ENCODE measurements around the gene NEURL4. TPM values are rescaled to one million over a fixed set of nuclear protein-coding genes. Genes with fewer than 3 reads are reported as not detected.
"Not testable (repeated sequence)": the region's sequence is repeated elsewhere in the genome, so short reads cannot be mapped to it uniquely, and the experiment has no call there.

NEURL4 gene
- total and polyA plus RNA-seq, 2 experiments from 2014 or later, result 6.3 to 42.3 TPM

DNA sequence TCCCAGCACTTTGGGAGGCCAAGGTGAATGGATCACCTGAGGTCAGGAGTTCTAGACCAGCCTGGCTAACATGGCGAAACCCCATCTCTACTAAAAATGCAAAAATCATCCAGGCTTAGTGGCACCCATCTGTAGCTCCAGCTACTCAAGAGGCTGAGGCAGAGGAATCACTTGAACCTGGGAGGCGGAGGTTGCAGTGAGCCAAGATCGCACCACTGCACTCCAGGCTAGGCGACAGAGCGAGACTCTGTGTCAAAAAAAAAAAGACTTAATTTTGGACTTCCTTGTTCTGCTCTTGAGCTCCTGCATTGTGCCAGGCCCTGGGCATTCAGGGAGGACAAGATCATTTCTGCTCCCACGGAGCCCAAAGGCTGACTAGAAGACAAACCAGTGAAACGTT lies 8.5 kb upstream of the NEURL4 start:
- not testable (repeated sequence) for H3K27me3 ChIP-seq (ENCODE audit: insufficient read depth); H3K36me3 Mint-ChIP-seq (ENCODE audit: low read depth); H4K20me1 ChIP-seq (replicated peaks; ENCODE audit: insufficient read depth); H3K9me3 Mint-ChIP-seq; DNase-seq (ENCODE audit: low spot score); H3K36me3 ChIP-seq (ENCODE audit: insufficient read depth); H3K79me2 ChIP-seq (replicated peaks; ENCODE audit: insufficient read depth); ATAC-seq; H3K9me2 ChIP-seq (ENCODE audit: insufficient read depth); H3K27me3 Mint-ChIP-seq (ENCODE audit: insufficient read depth, low read depth, poor library complexity); H2AFZ ChIP-seq
- Histone ChIP-seq H3K4me3 (peak overlapping the region; percentile 53; the same call in 1 of the 2 replicates), H3F3A (replicated peaks; ENCODE audit: low read depth) (peaks cover 21% of the 10 kb centered on the region), H3K4me2 (peak overlapping the region; percentile 78), H3K27ac (ENCODE audit: low read depth) (peak overlapping the region; percentile 95), H3K4me1 (ENCODE audit: insufficient read depth) (peaks cover 18% of the 10 kb centered on the region)
- H3K27ac Mint-ChIP-seq, result peak overlapping the region; percentile 73; the same call in 1 of the 2 replicates
- peaks cover 24% of the 10 kb centered on the region for H3K4me1 Mint-ChIP-seq
- H3K4me3 Mint-ChIP-seq, result peak overlapping the region; percentile 66; the same call in 2 of the 3 replicates

DNA sequence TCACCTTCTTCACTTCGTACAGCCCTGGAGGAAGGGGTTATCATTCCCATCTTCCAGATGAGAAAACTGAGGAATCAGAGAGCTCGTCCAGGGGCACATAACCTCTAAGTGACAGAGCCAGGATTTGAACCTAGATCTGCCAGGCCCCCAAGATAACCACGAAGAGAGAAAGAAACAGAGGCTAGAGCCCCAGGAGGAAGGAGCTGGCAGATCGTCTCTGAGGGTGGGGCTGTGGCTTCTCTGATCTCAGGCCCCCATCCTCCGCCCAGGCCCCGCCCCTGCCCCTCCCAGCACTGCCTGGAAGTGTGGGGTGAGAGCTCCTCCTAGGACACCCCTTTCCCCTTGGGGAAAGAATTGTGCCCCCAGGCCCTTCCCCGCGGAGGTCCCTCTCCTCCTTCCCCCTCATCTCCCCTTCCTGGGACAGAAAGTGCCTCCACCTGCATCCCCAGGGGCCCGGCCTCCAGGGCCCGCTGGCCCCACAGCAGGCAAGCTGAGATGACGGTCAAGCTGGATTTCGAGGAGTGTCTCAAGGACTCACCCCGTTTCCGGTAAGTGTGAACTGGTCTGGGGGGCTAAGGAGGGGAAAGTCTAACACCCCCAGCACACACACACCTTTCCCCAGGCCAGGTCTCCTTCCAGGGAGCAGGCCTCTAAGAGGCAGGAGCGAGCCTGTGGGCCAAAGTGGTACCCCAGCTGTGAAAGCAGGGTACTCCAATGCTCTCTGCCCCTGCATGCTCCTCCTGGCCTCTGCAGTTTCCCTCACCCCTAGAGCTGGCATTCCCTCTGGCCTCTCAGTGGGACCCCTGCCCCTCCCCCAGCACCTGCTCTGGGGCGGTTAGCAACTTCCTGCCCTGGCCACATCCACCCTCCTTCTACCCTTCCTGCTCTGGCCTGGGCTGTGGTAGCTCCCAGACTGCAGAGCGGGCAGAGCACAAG lies 7.4 kb upstream of the NEURL4 start, which contains the start of gene ACAP1:
Gene ACAP1, plus strand, starts transcription at position 290 of the 936 bp plus-strand sequence. Its CDS starts 206 bp downstream, at position 496.
- Histone ChIP-seq H3K79me2 (replicated peaks; ENCODE audit: insufficient read depth) (no peaks in the 10 kb centered on the region), H3K36me3 (ENCODE audit: insufficient read depth) (no peaks in the 10 kb centered on the region; the same call in 1 of the 2 replicates), H3K27me3 (ENCODE audit: insufficient read depth) (no peaks in the 10 kb centered on the region), H3K27ac (ENCODE audit: low read depth) (peak within 1 kb of the TSS; percentile 95), H3K4me3 (peak within 1 kb of the TSS; percentile 53), H3K9me2 (ENCODE audit: insufficient read depth) (no peaks in the 10 kb centered on the region), H3K4me2 (peak within 1 kb of the TSS; percentile 78), H3F3A (replicated peaks; ENCODE audit: low read depth) (peaks cover 26% of the 10 kb centered on the region), H4K20me1 (replicated peaks; ENCODE audit: insufficient read depth) (no peaks in the 10 kb centered on the region), H2AFZ (peak within 1 kb of the TSS; percentile 69), H3K4me1 (ENCODE audit: insufficient read depth) (peaks cover 18% of the 10 kb centered on the region)
- peaks cover 7% of the 10 kb centered on the region for H3K27me3 Mint-ChIP-seq (ENCODE audit: insufficient read depth, low read depth, poor library complexity)
- peaks cover 29% of the 10 kb centered on the region for H3K4me1 Mint-ChIP-seq
- H3K9me3 Mint-ChIP-seq, result no peaks in the 10 kb centered on the region
- ATAC-seq (peak; percentile 94), DNase-seq (ENCODE audit: low spot score) (peak; percentile 90)
- peaks cover 6% of the 10 kb centered on the region for H3K36me3 Mint-ChIP-seq (ENCODE audit: low read depth)
- peak within 1 kb of the TSS; percentile 87 for H3K27ac Mint-ChIP-seq
- H3K4me3 Mint-ChIP-seq, result peak within 1 kb of the TSS; percentile 66
- TF ChIP-seq JUNB (IDR thresholded peaks at IDR 0.05; ENCODE audit: unreplicated experiment) (no peak), EZH2 (IDR thresholded peaks at IDR 0.05; ENCODE audit: low read depth, unreplicated experiment) (no peak), POLR2AphosphoS5 (IDR thresholded peaks at IDR 0.05; ENCODE audit: low read depth) (peak; percentile 43; the same call in 1 of the 2 replicates), ZNF331 (CRISPR knock-in tag; IDR thresholded peaks at IDR 0.05; ENCODE audit: low read depth) (no peak), EZH2phosphoT487 (IDR thresholded peaks at IDR 0.05; ENCODE audit: unreplicated experiment) (no peak), REST (IDR thresholded peaks at IDR 0.05; ENCODE audit: unreplicated experiment) (no peak), STAT1 (IDR thresholded peaks at IDR 0.05; ENCODE audit: unreplicated experiment) (no peak), CREB1 (CRISPR knock-in tag; IDR thresholded peaks at IDR 0.05; ENCODE audit: low read depth) (no peak)
- TF ChIP-seq, protein P1, sequence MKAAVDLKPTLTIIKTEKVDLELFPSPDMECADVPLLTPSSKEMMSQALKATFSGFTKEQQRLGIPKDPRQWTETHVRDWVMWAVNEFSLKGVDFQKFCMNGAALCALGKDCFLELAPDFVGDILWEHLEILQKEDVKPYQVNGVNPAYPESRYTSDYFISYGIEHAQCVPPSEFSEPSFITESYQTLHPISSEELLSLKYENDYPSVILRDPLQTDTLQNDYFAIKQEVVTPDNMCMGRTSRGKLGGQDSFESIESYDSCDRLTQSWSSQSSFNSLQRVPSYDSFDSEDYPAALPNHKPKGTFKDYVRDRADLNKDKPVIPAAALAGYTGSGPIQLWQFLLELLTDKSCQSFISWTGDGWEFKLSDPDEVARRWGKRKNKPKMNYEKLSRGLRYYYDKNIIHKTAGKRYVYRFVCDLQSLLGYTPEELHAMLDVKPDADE (IDR thresholded peaks at IDR 0.05), result peak; percentile 82; the same call in 1 of the 2 replicates
- TF ChIP-seq, protein P2, sequence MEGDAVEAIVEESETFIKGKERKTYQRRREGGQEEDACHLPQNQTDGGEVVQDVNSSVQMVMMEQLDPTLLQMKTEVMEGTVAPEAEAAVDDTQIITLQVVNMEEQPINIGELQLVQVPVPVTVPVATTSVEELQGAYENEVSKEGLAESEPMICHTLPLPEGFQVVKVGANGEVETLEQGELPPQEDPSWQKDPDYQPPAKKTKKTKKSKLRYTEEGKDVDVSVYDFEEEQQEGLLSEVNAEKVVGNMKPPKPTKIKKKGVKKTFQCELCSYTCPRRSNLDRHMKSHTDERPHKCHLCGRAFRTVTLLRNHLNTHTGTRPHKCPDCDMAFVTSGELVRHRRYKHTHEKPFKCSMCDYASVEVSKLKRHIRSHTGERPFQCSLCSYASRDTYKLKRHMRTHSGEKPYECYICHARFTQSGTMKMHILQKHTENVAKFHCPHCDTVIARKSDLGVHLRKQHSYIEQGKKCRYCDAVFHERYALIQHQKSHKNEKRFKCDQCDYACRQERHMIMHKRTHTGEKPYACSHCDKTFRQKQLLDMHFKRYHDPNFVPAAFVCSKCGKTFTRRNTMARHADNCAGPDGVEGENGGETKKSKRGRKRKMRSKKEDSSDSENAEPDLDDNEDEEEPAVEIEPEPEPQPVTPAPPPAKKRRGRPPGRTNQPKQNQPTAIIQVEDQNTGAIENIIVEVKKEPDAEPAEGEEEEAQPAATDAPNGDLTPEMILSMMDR (conservative IDR thresholded peaks at IDR 0.05; ENCODE audit: low read depth in 2 of 2), result no peak

Data from GM23338 (cell line).